ENCODE measurements around the gene KCNK10. TPM values are rescaled to one million over a fixed set of nuclear protein-coding genes. Genes with fewer than 3 reads are reported as not detected.

KCNK10 gene
- total RNA-seq, 4 donors from 2014 or later = 0.40 TPM; not detected in 3

DNA sequence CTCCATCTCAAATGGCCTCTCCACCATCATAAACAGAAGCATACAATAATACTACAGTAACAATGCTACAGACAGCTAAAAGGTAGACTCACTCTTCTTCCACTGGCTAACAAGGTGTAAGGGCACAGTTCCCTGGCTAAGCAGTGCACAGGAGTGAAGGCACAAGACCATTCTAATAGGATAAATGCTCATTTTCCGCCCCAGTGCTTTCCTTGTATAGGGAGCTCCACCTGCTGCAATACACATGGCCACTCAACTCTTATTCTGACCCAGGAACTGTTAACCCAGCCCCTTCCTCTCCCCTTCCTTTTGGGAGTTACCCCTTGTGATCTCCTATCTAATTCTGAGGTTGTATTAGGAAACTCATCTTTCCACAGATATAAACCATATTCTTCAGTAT, 124.6 kb downstream of the KCNK10 start:
- H3K9me3 ChIP-seq = no peaks in the 10 kb centered on the region
- 100% methylated on average over 1 of the region's 1 CpG; no CpG with 5 or more reads in 1 of the 2 donors for WGBS, 2 donors (ENCODE audit: low coverage in 1 of 2)
- TF ChIP-seq EP300 (IDR thresholded peaks at IDR 0.05) = no peak
- no peak for TF ChIP-seq POLR2A (IDR thresholded peaks at IDR 0.05)
- TF ChIP-seq CTCF (IDR thresholded peaks at IDR 0.05) = no peak
- TF ChIP-seq POLR2AphosphoS5 (IDR thresholded peaks at IDR 0.05) = no peak
- H3K27me3 ChIP-seq = peaks cover 34% of the 10 kb centered on the region
- H3K4me3 ChIP-seq = no peak overlapping the region
- no peaks in the 10 kb centered on the region for H3K4me1 ChIP-seq
- H3K27ac ChIP-seq = no peak overlapping the region
- no peak for ATAC-seq
- H3K36me3 ChIP-seq = no peaks in the 10 kb centered on the region

GRCh38 chr14:88196925-88197324, 126.1 kb downstream of the KCNK10 start:
- WGBS, 2 donors (ENCODE audit: low coverage in 1 of 2) = 69 to 100% methylated on average over 1 of the region's 1 CpG
- Histone ChIP-seq H3K27me3 (peaks cover 48% of the 10 kb centered on the region), H3K27ac (no peak overlapping the region), H3K9me3 (no peaks in the 10 kb centered on the region), H3K4me3 (no peak overlapping the region), H3K4me1 (no peaks in the 10 kb centered on the region), H3K36me3 (no peaks in the 10 kb centered on the region)
- no peak for TF ChIP-seq EP300 (IDR thresholded peaks at IDR 0.05)
- no peak for TF ChIP-seq POLR2AphosphoS5 (IDR thresholded peaks at IDR 0.05)
- ATAC-seq = no peak

GRCh38 chr14:88196116-88196890, 126.8 kb downstream of the KCNK10 start:
- no peak for TF ChIP-seq EP300 (IDR thresholded peaks at IDR 0.05)
- TF ChIP-seq POLR2AphosphoS5 (IDR thresholded peaks at IDR 0.05) = no peak
- no peak for TF ChIP-seq CTCF (IDR thresholded peaks at IDR 0.05)
- TF ChIP-seq POLR2A (IDR thresholded peaks at IDR 0.05) = no peak

DNA sequence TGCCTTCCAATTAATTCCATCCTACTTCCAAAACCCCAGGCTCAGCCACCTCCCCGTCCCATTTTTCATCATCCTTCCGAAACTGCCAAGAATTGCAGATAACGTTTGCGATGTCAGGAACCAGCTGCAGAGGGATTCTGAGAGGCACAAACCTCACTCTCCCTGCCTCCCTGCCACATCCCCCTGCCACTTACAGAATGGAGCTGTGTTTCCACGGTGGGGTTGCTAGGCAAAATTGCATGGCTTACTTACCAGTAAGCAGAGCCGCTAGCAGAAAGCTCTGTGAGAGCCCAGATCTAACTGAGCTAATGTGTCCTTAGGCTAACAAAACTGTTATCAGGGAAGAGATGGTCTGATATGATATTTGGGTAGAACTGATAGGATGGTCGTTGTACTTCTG, 127.4 kb downstream of the KCNK10 start:
- no peak for ATAC-seq
- no peak for TF ChIP-seq POLR2AphosphoS5 (IDR thresholded peaks at IDR 0.05)
- TF ChIP-seq EP300 (IDR thresholded peaks at IDR 0.05) = no peak
- no peak for TF ChIP-seq POLR2A (IDR thresholded peaks at IDR 0.05)
- TF ChIP-seq CTCF (IDR thresholded peaks at IDR 0.05) = no peak
- H3K4me1 ChIP-seq = no peaks in the 10 kb centered on the region
- H3K27ac ChIP-seq = no peak overlapping the region
- H3K36me3 ChIP-seq = no peaks in the 10 kb centered on the region
- H3K27me3 ChIP-seq = peaks cover 57% of the 10 kb centered on the region
- H3K4me3 ChIP-seq = no peak overlapping the region
- WGBS, 2 donors (ENCODE audit: low coverage in 1 of 2) = 24 to 31% methylated on average over 6 to 7 of the region's 7 CpGs
- no peaks in the 10 kb centered on the region for H3K9me3 ChIP-seq

More at GRCh38 chr14:88196116-88196890, 126.8 kb downstream of the KCNK10 start:
- 64 to 78% methylated on average over 7 of the region's 7 CpGs for WGBS, 2 donors (ENCODE audit: low coverage in 1 of 2)
- Histone ChIP-seq H3K27me3 (peaks cover 54% of the 10 kb centered on the region), H3K4me3 (no peak overlapping the region), H3K27ac (no peak overlapping the region), H3K36me3 (no peaks in the 10 kb centered on the region), H3K4me1 (no peaks in the 10 kb centered on the region), H3K9me3 (no peaks in the 10 kb centered on the region)
- ATAC-seq = no peak

- Histone ChIP-seq H3K4me1 (peaks cover 0 to 3% (median 0%) of the 10 kb centered on the region in 3 donors), H3K27me3 (peaks cover 59% of the 10 kb centered on the region), H3K27ac (no peak overlapping the region), H3K36me3 (no peaks in the 10 kb centered on the region), H3K4me3 (no peak overlapping the region), H3K9me3 (no peaks in the 10 kb centered on the region)
- no peak for TF ChIP-seq EP300 (IDR thresholded peaks at IDR 0.05)
- no peak for TF ChIP-seq CTCF (IDR thresholded peaks at IDR 0.05)
- TF ChIP-seq POLR2AphosphoS5 (IDR thresholded peaks at IDR 0.05) = no peak
- TF ChIP-seq POLR2A (IDR thresholded peaks at IDR 0.05) = no peak
- no peak for ATAC-seq
- 18 to 52% methylated on average over 6 to 8 of the region's 8 CpGs for WGBS, 2 donors (ENCODE audit: low coverage in 1 of 2)
Observed at GRCh38 chr14:88194531-88194930, 128.5 kb downstream of the KCNK10 start.

All from gastroesophageal sphincter (tissue), 4 donors.